ENCODE results near the gene TGFBR2. TPM values are rescaled to one million over a fixed set of nuclear protein-coding genes. Genes with fewer than 3 reads are reported as not detected.
"Not testable (repeated sequence)": the region's sequence is repeated elsewhere in the genome, so short reads cannot be mapped to it uniquely, and the experiment has no call there.

The TGFBR2 gene
- total RNA-seq, 1 donor from 2014 or later = 5.8 TPM

DNA sequence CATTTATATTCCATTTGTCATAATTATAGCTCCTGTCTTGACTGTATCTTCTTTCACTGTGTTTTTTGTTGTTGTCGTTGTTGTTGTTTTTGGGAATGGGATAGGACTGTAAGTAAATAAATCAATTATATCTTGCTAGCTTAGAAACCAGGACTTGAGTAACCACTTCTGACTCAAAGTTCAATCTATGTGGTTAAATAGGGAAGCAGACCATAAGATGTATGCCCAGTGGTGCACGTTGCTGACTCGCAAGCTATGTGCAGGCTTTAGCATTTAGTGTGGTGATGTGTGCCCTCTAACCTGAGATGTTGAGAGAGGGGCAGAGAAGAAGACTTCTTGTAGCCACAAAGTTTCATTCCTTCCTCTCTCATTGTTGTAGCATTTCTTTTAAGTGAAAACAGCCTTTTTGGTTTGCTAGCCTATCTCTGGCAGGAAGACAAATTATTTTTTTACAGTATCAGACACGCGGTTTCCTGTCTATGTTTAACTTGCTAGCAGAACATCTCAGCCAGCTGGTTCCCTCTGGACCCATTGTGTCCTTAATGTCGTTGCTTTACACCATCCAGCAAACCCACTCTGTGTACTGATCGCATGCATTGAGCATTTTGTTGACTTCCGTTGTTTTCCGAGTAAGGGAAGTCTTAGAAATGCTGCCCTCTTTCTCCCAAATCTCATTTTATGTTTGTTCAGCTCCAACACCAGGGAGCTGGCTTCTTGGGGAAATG, 52.1 kb downstream of the TGFBR2 start:
- no peak for DNase-seq

DNA sequence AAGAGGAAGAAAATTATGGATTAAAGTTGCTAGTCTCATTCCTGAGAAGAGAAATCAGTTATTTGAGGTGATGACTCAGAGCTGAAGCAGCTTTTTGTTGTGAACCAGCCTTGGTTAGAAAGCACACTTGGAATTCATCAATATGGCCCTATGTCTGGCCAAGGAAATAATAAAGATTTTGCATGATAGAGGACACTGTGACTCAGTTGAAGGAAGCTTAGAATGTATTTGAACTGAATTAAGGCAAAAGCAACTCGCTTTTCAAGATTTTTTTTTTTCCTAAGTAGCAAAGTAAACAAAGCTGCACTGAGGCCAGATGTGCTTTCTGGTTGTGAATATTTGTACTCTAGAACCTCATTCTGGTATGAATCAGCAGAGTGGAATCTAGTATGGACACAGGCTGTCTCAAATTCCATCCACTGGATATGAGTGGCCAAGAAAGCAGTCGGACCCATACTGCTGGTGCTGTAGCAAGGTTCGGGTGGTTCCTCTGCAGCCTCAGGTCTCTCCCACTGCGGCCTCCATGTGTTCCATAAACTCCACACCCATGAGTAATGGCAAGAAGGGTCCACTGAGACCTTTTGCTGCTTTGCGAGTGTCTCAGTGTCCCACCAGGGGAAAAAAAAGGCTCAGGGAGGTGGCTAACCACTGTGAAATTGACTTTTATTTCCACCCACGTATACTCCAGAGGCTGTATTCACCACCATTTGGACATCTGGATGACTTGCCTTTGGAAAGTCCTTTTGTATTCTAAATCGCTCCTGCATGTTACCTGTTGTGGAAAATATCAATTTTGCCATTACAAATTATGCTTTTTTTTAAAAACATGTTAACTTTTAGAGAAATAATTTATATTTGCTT, 53.1 kb downstream of the TGFBR2 start:
- no peak for DNase-seq

DNA sequence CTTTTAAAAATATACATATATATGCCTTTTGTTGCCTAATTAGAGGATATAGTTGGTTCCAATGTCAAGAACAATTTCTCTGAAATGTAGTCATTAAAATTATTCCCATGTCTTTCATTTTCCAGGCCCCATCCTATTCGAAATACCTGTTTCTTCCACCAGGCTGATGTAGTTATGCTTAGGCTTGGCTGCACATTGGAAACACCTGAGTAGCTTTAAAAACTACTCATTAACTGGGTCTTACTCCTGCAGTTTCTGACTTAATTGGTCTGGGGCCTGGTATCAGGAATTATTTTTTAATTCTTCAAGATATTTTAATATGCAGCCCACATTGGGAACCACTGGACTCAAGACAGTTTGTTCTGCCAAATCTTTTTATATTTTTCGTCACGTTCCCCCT, 53.7 kb downstream of the TGFBR2 start:
- DNase-seq = no peak

DNA sequence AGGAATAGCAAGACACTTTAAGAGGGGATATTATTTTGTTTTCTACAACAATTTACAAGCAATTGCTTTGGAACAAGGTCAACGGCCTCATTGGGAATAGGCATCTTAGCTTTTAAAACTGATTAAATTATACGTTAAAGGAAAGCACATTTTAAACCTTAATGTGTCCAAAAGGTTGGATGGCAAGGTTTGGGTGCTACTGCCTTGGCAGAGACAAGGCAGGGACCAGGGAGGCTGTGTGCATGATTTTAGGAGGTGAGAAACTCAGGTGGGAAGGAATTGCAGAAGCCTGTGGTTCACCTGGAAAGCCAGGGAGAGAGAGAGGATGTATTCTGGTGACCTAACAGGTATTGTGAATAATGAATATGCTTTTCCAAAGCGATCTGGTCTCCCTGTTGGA, 54.3 kb downstream of the TGFBR2 start:
- no peak for DNase-seq

DNA sequence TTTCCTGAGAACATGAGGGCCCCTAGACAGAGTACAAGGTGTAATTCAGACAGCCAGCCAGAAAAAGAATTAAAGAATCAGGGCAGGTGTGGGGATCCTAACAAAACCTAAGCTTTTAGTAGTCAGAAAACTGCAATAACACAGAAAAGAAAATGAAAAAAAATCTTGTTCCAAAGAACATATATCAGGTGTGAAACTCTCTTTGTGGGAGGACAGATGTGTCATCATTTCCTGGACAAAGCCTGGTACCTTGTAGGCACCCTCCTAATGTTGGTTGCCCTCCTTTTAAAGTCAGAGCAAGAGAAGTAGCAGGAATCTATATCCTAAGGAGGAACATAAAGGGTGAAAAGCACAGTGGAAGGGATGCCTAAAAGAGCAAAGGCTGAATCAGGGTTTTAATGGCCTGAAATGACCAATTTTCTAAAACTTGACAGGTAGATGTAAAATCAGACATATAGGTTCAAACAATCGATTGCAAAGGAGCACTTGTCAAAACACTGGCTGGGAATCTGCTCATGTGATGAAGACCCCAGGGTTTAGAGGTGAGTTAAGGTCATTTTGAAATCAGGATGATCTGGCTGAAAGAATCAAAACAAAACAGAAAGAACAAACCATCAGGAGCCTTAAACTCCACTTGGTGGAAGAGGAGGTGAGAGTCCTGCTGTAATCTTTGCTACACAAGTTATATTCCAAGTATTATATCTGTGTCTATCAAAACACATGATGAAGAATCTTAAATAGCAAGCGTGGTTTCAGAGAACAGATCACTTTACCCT, 54.9 kb downstream of the TGFBR2 start:
- DNase-seq = no peak

DNA sequence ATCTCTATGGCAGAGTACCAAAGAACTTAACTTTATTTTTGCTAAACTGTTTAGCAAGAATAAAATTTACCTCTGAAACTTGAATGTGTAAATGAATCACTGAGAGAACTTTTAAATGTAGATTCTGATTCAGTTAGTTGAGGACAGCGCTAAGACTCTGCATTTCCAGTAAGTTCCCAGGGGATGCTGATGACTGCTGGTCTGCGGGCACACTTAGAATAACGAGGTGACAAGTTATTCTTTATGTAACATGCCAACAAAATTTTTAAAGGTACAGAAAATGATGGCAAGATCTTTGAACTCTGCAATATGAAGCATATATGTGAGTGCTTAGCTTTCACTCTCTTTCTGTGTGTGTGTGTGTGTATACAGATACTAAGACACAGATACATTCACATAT, 56.4 kb downstream of the TGFBR2 start:
- no peak for DNase-seq

DNA sequence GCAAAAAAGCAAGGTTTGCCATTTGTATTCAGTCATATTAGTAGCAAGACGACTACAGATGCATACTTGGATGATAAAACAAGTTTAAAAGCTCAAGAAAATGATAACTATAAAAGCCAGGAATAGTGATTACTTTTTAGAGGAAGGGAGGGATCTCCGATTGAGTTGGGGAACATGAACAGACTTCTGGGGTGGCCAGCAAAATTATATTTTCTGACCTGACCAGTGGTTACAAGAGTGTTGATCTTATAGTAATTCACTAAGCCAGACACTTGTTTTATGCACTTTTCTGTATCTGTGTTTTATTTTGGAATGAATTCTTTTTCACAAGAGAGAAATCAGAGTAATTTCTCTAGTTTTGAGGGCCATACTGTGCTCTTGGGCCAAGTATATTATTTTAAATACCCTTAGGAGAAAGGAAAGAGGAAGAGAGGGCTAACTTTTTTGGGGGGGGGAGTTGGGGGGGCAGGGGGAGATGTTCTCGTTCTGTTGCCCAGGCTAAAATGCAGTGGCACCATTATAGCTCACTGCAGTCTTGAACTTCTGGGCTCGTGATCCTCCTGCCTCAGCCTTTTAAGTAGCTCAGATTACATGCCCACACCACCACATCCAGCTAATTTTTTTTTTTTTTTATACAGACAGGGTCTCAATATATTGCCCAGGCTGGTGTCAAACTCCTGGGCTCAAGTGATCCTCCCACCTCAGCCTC, 57.3 kb downstream of the TGFBR2 start:
- DNase-seq = no peak

DNA sequence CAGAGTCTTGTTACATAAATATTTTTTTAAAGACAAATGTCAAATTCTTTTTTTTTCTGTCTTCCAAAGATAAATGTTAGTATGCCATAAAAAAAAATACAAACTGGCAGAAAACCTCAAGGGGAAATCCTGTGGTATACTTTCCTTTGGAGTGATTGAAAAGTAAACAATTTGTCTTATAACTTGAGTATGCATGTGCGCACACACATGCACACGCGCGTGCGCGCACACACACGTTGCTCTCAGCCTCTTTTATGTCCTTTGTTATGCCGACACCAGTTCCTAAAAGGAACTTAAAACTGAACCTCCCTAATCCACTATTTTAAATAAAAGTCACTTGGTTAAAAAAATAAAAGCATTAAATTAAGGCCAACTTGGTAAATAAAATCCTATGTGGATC, 58.1 kb downstream of the TGFBR2 start:
- no peak for DNase-seq

DNA sequence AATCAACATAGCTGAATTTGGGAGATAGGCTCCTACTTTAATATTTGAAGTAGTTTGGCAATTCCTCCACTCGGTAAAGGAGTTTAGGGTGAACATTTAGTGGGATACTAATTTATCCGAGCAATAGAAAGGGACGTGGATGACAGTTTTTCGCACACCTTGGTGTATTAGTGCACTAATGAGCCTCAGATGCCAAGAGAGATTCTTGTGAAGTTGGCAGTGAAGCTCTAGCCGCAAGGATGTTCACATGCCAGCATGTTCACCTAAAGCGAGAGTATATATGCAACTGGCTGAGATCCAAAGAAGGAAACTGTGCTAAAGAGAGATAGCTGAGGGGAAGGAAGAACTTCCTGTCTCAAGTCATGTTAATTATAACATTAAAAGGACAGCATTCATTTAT, 58.5 kb downstream of the TGFBR2 start:
- no peak for DNase-seq

DNA sequence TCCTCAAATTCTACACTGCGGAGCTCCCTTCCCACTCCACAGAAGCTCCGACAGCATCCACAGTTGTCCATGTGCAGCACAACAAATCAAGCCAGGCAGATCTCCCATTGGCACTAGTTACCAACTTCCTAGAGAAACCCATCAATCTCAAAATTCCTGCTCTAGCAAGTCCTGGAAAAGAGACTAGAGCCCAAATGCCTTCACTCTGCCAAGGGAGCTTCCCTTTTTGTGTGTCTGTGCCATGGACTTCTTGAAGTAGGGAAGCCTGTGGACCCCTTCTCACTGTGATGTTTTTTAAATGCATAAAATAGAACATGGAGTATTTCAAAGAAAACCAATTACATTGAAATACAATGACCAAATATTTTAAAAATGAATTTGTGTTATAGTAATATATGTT, 59.1 kb downstream of the TGFBR2 start:
- DNase-seq = no peak

DNA sequence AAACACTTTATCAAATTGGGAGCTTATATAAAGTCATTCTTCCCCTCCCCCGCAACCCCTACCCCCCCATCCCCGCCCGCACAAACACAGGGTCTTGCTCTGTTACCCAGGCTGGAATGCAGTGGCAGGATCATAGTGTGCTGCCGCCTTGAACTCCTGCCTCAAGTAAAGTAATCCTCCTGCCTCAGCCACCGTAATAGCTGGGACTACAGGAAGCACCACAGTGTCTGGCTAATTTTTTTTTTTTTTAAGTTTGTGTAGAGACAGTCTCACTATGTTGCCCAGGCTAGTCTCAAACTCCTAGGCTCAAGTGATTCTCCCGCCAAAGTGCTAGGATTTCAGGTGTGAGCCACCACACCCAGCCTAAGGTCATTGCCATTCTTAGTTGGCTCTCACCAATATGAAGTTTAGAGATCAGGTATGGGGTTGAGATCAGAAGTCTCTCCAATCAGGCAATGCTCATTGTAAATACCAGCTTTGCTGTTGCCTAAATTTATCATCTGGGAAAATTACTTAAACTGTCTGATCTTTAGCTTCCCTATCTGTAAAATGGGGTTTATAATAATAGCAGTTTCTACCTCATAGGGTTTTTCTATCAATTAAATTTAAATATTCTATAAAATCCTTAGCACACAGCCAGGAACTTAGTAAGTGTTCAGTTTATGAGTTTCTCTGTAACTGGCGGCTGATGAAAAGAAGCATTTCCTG, 60.3 kb downstream of the TGFBR2 start:
- no peak for DNase-seq

DNA sequence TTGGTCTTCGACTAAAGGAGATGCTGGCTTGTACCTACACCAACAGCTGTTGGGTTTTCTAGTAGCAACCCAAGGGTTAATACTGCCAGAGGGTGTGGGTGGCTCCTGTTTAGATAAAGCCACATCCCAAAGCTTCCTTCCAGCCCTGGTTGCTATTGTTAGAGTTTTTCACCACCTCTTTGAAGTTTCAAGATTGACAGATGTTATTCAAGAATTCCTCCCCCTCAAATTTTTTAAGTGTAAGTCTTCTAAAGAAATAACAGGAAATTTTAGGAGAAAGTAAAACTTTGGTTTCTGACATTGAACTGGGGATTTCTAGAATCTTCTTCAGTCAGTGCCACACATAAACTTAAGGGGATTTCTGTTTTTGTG, 60.9 kb downstream of the TGFBR2 start:
- no peak for DNase-seq

DNA sequence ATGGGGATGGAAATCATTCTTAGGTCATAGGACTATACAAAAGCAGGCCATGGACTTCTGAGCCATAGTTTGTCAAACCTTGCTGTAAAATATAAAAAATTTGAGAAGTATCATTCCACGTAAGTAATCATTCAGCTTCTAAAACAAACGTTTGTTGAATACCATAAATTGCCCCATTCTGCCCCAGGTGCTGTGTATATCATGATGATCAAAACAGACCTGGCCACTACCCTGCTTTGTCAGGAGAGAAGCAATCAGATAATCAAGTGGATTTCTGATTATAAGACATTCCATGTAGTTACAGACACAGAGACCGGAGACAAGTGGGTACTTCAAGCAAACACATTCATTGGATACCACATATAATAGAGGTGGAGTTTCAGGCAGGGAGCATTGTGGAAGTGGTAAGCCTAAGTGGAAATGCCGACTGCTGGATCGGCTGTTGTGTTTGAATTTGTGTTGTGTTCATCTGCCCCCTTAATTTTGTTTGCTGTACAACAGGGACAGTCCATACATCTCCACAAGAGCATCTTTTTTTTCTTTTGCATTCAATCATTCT, 61.7 kb downstream of the TGFBR2 start:
- no peak for DNase-seq

DNA sequence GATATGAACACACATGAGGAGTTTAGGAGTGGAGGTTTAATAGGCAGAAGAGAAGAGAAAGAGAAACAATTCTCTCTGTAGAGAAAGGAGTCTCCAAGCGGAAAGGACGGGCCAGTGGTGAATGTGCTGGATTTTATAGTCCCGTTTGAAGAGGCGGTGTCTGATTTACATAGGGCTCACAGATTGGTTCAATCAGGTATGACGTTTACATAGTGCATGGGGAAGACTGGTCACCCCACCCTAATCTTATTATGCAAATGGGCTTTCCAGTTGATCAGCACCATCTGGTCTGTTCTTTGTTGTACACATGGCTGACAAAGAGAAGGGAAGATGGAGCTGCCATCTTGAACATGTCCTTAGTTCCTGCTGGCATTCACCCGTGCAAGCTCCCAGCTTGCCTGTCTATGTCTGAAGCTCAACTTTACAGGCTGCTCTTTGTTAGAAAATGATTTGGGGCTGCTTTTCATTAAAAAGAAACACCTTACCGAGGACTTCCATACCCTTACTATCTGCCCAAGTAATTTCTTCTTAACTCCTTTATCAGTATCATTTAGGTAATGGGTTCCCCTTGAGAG, 63.0 kb downstream of the TGFBR2 start:
- not testable (repeated sequence) for DNase-seq

DNA sequence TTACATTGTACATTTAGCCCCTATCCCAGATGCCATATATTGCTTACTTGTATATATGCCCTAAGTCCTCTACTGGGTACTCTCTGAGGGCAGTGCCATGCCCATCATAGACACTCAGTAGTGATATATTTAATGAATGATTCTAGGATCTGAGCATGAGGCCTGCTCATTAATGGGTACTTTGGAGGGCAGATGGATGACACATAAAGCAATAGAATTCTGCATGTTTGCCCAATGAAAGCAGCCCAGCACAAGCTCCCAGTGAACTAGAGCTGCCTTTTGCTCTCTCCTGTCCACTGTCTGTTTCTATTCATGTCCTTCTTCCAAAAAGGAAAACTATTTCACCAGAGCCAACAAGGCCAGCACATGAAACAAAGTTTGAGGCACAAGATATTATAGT, 63.9 kb downstream of the TGFBR2 start:
- DNase-seq = no peak

DNA sequence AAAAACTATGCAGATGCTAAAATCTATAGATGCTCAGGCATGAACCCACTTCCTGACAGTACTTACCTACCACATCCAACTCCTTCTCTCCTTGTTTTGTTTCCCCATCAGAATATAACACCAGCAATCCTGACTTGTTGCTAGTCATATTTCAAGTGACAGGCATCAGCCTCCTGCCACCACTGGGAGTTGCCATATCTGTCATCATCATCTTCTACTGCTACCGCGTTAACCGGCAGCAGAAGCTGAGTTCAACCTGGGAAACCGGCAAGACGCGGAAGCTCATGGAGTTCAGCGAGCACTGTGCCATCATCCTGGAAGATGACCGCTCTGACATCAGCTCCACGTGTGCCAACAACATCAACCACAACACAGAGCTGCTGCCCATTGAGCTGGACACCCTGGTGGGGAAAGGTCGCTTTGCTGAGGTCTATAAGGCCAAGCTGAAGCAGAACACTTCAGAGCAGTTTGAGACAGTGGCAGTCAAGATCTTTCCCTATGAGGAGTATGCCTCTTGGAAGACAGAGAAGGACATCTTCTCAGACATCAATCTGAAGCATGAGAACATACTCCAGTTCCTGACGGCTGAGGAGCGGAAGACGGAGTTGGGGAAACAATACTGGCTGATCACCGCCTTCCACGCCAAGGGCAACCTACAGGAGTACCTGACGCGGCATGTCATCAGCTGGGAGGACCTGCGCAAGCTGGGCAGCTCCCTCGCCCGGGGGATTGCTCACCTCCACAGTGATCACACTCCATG, 65.3 kb downstream of the TGFBR2 start:
- no peak for DNase-seq

DNA sequence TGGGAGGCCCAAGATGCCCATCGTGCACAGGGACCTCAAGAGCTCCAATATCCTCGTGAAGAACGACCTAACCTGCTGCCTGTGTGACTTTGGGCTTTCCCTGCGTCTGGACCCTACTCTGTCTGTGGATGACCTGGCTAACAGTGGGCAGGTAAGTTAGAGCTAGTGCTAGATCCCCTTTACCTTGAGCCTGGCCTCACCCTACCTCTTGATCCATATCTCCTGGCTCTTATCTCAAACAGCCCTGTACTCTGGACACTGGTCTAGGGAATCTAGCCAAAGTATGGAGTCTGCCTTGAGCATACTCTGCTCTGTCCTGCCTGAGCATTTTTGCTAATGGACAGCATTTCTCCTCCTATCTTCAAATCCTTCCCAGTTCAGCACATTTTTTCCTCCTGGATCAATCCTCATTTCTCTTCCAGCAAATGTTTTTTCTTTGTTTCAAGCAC, 65.9 kb downstream of the TGFBR2 start:
- no peak for DNase-seq

DNA sequence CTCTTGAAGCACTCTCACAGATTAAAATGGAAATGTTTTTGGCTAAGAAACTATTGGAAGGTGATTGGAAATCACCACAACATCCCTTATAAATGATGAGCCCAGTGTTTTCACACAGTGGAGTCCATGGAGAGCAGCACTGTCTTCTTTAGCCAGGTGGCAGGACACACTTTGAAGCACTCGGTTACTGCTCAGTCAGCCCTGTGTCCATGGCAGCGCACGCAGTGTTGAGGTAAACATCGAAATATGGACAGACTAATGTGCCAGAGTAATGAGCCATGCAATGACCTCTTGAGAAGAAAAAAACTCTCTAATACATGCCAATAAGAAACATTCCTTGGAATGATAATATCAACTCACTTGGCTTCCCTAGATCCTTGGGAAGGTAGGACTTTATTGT, 66.6 kb downstream of the TGFBR2 start:
- no peak for DNase-seq

DNA sequence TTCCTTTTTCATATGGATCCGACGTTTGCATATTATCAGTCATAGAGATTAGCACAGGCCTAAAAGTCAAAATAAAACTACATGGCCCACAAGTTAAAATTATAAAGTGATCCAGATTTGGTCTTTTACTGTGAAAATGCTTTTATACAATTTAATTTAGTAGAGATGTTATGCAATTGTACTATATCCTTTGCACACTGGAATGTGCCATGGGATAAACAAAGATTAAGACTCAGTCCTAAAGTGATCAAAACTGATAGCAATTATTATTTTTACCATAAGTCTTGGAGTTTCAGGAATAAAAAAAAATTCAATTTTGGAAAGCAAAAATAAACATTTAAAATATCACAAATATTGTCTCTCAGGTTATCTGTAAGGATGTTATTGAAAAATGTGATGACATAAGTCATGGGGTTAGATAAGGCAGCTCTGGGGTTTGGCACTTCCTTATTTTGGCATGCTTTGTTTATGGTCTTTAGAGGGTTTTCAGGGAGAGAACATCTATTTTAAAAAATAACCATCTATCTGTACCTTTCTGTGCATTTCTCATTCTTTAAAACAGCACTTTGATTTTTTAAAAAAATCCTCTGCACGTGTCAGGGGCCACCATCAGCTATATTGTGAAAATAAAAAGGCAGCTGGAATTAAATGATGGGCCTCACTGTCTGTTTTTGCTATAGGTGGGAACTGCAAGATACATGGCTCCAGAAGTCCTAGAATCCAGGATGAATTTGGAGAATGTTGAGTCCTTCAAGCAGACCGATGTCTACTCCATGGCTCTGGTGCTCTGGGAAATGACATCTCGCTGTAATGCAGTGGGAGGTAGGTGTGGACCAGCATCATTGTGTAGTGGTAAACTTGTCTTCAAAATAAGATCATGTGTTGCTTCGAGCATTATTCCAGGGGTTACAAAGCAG, 67.3 kb downstream of the TGFBR2 start:
- DNase-seq = no peak

All from occipital lobe (tissue), 2 donors.